HG02678 (cell line): ENCODE results near the gene LRIG2.
"Not testable (repeated sequence)": the region's sequence is repeated elsewhere in the genome, so short reads cannot be mapped to it uniquely, and the experiment has no call there.

ENCODE experiments used
- ATAC-seq: cut with Tn5 transposase; IDR thresholded peaks from one replicate; pipeline ENCODE4 v1.9.1; 2021; ENCODE audit warnings: mild to moderate bottlenecking, moderate library complexity; ENCODE audit not compliant: unreplicated experiment

The LRIG2 gene

DNA sequence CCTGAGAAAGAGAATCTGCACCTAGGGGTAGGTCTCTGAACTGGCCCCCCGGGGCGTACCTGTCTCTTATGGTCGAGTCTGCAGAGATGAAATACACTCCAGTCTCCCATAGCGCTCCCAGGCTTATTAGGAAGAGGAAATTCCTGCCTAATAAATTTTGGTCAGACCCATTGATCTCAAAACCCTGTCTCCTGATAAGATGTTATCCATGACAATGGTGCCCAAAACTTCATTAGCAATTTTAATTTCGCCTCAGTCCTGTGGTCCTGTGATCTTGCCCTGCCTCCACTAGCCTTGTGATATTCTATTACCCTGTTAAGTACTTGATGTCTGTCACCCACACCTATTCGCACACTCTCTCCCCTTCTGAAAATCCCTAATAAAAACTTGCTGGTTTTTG, 85.7 kb downstream of the LRIG2 start:
- ATAC-seq: not testable (repeated sequence)

DNA sequence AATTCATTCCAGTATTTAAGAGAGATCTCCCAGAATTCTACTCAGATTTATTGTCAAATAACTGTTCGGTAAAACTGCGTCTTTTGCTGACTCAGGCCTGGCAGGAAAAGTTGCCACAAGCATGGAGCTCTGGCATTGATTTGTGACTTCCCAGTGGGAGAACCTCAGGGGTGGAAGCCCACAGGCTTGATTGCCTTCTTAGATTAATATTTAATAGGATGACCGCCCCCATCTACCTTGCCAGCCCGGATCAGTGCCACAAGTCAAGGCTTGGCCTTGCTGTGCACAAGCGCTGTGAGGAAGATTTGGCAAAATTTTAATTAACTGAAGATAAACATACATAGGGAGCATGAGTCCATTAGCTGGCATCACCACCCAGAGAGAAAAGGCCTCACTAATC, 93.5 kb downstream of the LRIG2 start:
- no peak for ATAC-seq

DNA sequence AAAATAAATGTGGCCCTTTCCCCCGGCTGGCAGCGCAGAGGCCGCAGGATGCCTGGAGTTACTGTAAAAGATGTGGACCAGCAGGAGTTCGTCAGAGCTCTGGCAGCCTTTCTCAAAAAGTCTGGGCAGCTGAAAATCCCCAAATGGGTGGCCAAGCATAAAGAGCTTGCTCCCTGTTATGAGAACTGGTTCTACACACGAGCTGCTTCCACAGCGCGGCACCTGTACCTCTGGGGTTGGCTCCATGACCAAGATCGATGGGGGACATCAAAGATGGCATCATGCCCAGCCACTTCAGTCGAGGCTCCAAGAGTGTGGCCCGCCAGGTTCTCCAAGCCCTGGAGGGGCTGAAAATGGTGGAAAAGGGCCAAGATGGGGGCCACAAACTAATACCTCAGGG, 95.9 kb downstream of the LRIG2 start:
- no peak for ATAC-seq

DNA sequence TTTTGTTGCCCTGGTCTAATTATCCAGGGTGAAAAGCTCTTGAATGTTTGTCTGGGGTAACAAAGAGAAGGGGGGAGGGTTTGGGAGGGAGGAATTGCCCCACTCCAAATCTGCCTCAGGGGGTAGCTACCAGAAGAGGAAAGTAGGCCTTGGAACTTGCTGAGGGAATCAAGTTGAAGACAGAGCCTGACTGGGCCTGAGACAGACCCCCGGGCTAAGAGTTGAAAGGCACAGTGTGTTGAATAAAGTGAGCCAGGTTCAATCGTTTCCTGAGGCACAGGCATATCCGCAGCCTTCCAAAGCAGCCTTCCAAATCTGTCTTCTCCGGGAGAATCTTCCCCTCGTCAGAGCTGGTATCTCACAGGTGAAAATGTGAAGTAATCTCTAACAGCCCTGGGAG, 96.6 kb downstream of the LRIG2 start:
- no peak for ATAC-seq

DNA sequence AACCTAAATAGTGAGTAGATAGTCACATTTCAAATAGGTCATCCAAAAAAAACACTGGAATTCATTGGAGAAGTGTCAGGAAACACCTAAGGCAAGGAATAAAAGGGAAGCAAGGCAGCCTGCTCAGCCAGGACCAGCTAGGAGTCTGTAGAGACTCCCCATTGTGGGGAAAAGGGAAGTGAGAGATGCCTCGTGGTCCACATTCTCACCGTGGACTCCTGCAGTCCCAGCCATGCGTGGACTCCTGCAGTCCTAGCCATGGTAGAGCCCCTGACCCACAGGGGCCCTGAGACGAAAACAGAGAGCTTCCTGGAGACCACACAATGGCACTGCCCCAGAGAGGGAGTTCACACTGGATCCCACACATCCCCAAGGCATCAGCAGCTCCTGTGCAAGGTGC, 97.5 kb downstream of the LRIG2 start:
- no peak for ATAC-seq

DNA sequence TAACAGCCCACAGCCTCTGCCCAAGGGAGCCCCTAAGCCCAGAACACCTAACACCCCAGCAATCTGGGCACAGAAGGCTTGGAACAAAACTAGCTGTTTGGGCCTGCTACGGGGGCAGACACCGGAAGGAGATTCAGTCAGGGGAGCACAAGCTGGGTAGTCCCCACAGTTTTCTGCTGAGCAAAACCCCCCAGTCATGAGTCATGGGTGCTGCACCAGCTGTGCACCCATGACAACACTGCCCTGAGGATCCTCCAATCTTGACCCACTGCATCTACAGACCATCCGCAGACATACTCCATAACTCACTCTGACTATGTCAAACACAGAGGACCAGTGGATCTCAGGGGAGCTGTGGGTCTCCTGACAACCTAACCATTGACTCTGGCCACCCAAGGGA, 105.1 kb downstream of the LRIG2 start:
- ATAC-seq: no peak

DNA sequence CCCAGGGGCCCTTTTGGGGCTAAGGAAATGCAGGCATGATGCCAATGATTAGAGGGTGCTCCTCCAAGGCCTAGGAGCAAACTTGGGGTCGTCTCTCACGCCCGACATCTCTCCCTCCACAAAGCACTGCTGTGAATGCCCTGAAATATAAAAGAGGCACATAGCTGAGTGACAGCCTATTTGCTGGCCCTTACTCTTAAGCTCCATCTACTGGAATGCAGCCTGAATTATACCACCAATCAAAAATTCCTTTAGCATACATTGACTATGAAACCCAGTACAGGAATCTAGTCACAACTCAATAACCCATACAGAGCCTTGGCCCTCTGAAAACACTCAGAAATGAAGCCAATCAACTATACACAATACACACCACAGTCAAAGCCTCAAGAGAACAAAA, 105.5 kb downstream of the LRIG2 start:
- no peak for ATAC-seq
